Ascending aorta (tissue), 2 donors: ENCODE measurements around the gene FOSL1. TPM values are rescaled to one million over a fixed set of nuclear protein-coding genes. Genes with fewer than 3 reads are reported as not detected.

Experiments used
- DNase-seq, 2 donors: peaks; one replicate each; pipeline ENCODE4 v3.0.0-alpha.2; 2019; ENCODE audit warnings: low spot score in 2 of 2
- H3K27ac ChIP-seq, 2 donors: fragments of 200-600 bp; sonication (generic); one replicate each; pipeline ENCODE4 v1.5.1; 2016 to 2017; ENCODE audit warnings: mild to moderate bottlenecking in 1 of 2
- H3K27me3 ChIP-seq: fragments of 200-600 bp; sonication (generic); one replicate; pipeline ENCODE4 v1.5.1; 2017
- H3K36me3 ChIP-seq, 2 donors: fragments of 200-600 bp; sonication (generic); one replicate each; pipeline ENCODE4 v1.5.1; 2016
- H3K4me1 ChIP-seq, 2 donors: fragments of 200-600 bp; sonication (generic); one replicate each; pipeline ENCODE4 v1.5.1; 2016 to 2017; ENCODE audit warnings: mild to moderate bottlenecking in 1 of 2
- H3K4me3 ChIP-seq, 2 donors: fragments of 200-600 bp; sonication (generic); one replicate each; pipeline ENCODE4 v1.5.1; 2016 to 2017; ENCODE audit warnings: mild to moderate bottlenecking in 1 of 2
- H3K9me3 ChIP-seq, 2 donors: fragments of 200-600 bp; sonication (generic); one replicate each; pipeline ENCODE4 v1.5.1; 2016
- intact Hi-C: fragments of 100-400 bp; cut with DNase I; formaldehyde crosslinking; loops from one replicate; pipeline ENCODE4 v1.15.1; 2023
- total RNA-seq: library from RNA; depleted of rRNA; stranded (reverse); fragments of >200 nt; gene quantifications from one replicate; pipeline ENCODE4 v1.1.0, GENCODE V29; 2016
- TF ChIP-seq, protein P1 (sequence below), 3 experiments: fragments of 200-600 bp in 2 of 3; fragments of 450-650 bp in 1 of 3; sonication (generic) in 2 of 3; IDR thresholded peaks; one replicate each; pipeline ENCODE4 v1.5.1; 2016 to 2019; ENCODE audit warnings: antibody characterized with exemption in 3 of 3, mild to moderate bottlenecking in 1 of 3, moderate library complexity in 1 of 3

Gene FOSL1
- total RNA-seq, 1 donor from 2014 or later: 123 TPM

DNA sequence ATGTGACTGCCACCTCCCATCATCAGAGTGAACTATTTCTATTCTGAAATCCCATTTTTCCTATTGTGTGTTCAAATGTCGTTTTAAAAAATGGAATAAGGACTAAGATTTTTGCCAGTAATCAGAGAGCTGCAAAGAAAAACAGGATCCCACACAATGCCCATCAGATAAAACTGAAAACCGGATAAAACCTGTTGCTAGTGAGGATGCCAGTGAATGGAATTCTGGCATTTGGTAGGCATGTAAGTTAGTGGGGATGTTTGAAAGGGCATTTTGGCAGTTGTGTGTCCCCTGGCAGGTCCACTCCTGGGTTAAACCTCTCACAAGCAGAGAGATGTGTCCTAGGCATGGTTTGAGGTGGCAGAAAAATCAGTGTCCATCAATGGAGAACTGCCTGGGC lies 25.2 kb upstream of the FOSL1 start:
- H3K4me3 ChIP-seq: no peak overlapping the region
- no peak for DNase-seq
- TF ChIP-seq, protein P1, sequence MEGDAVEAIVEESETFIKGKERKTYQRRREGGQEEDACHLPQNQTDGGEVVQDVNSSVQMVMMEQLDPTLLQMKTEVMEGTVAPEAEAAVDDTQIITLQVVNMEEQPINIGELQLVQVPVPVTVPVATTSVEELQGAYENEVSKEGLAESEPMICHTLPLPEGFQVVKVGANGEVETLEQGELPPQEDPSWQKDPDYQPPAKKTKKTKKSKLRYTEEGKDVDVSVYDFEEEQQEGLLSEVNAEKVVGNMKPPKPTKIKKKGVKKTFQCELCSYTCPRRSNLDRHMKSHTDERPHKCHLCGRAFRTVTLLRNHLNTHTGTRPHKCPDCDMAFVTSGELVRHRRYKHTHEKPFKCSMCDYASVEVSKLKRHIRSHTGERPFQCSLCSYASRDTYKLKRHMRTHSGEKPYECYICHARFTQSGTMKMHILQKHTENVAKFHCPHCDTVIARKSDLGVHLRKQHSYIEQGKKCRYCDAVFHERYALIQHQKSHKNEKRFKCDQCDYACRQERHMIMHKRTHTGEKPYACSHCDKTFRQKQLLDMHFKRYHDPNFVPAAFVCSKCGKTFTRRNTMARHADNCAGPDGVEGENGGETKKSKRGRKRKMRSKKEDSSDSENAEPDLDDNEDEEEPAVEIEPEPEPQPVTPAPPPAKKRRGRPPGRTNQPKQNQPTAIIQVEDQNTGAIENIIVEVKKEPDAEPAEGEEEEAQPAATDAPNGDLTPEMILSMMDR (IDR thresholded peaks at IDR 0.05): no peak
- intact Hi-C loops: no loop called here
- H3K4me1 ChIP-seq: peaks cover 7 to 9% of the 10 kb centered on the region in 2 donors
- no peak overlapping the region for H3K27ac ChIP-seq
- peaks cover 12 to 20% of the 10 kb centered on the region in 2 donors for H3K36me3 ChIP-seq
- H3K9me3 ChIP-seq: no peaks in the 10 kb centered on the region
- no peaks in the 10 kb centered on the region for H3K27me3 ChIP-seq

DNA sequence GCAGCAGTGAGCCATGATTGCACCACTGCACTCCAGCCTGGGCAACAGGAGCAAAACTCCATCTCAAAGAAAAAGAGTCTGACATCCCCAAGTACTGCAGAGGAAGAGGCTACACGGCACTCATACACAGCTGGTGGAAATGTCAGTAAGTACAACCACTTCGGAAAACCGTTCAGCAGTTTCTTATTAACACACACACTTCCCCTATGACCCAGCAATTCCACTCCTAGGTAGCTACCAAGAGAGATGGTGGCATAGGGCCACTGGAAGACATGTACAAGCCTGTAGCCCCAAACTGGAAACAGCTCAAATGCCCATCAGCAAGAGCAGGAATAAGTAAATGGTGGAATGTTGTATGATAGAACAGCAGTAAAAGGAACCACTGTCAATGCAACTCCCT lies 22.4 kb upstream of the FOSL1 start:
- intact Hi-C loops: no loop called here

DNA sequence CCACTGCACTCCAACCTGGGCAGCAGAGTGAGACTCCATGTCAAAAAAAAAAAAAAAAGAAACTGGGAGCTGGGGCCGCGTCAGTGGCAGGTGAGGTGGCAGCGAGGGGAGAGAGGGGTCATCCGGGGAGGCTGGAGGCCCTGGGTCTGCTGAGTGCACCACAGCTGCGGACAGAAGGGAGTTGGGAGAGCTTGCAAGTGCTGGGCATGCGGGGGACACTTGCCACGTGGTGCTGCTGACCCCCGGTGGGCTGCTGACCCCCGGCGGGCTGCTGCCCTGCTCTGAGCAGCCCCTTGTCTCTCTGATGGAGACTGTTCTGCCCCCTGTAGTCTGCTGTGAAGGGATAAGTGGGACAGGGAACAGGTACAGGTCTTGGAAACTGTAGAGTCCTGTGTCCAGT lies 21.7 kb upstream of the FOSL1 start:
- no peak for DNase-seq
- H3K4me3 ChIP-seq: no peak overlapping the region
- no peaks in the 10 kb centered on the region for H3K9me3 ChIP-seq
- TF ChIP-seq, protein P1 (IDR thresholded peaks at IDR 0.05): no peak
- intact Hi-C loops: no loop called here
- no peak overlapping the region for H3K27ac ChIP-seq
- H3K27me3 ChIP-seq: no peaks in the 10 kb centered on the region
- peaks cover 12 to 20% of the 10 kb centered on the region in 2 donors for H3K36me3 ChIP-seq
- H3K4me1 ChIP-seq: peaks cover 24 to 26% of the 10 kb centered on the region in 2 donors

More for the DNA sequence above, 22.4 kb upstream of the FOSL1 start:
- Histone ChIP-seq H3K4me3 (no peak overlapping the region), H3K36me3 (peaks cover 12 to 20% of the 10 kb centered on the region in 2 donors), H3K9me3 (no peaks in the 10 kb centered on the region), H3K4me1 (peaks cover 17 to 20% of the 10 kb centered on the region in 2 donors), H3K27me3 (no peaks in the 10 kb centered on the region), H3K27ac (no peak overlapping the region)
- DNase-seq: no peak
- TF ChIP-seq, protein P1 (IDR thresholded peaks at IDR 0.05): no peak

DNA sequence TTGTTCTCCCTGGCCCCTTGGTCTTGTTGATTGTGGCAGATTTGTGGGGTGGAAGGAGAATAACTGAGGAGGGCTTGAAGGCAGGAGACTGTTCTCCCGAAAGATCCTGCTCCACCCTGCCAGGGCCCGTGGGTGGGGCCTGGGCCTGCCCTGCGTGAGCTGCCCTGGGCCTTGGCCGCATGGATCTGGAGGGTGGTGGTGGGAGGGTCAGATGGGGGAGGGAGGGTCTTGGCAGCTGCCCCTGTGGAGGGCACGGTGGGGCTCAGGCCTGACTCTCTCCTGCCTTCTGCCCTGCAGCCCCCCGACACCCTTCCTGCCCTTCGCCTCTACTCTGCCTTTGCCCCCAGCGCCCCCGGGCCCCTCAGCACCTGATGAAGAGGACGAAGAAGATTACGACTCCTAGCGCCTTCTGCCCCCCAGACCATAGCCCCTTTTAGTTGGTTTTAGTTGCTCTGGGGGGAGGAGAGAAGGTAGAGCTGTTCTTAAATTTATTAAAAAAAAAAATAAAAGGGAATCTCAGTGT lies 20.9 kb upstream of the FOSL1 start:
- no peaks in the 10 kb centered on the region for H3K9me3 ChIP-seq
- TF ChIP-seq, protein P1 (IDR thresholded peaks at IDR 0.05): no peak
- peak overlapping the region; percentile 0 to 88 for H3K4me3 ChIP-seq
- peaks cover 12 to 20% of the 10 kb centered on the region in 2 donors for H3K36me3 ChIP-seq
- H3K4me1 ChIP-seq: peaks cover 32 to 34% of the 10 kb centered on the region in 2 donors
- intact Hi-C loops: no loop called here
- no peaks in the 10 kb centered on the region for H3K27me3 ChIP-seq
- DNase-seq: no peak
- peak overlapping the region in 1 of 2 donors; percentile 6 for H3K27ac ChIP-seq

DNA sequence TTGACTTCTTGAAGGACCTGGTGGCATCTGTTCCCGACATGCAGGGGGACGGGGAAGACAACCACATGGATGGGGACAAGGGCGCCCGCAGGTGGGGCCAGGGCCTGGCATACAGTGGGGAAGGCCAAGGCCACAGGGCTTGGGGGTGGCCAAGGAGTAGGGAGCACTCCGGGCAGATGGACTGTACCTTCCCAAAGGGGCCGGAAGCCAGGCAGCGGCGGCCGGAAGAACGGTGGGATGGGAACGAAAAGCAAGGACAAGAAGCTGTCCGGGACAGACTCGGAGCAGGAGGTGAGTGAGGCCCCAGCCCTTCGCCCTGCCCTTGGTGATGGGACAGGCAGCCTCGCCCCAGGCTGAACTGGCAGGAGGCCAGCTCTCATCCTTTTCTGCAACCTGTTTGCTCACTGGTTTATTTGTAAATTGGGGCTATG lies 20.2 kb upstream of the FOSL1 start:
- intact Hi-C loops: no loop called here
- TF ChIP-seq, protein P1 (IDR thresholded peaks at IDR 0.05): no peak
- H3K27ac ChIP-seq: peak overlapping the region; percentile 6 to 87
- H3K27me3 ChIP-seq: no peaks in the 10 kb centered on the region
- H3K9me3 ChIP-seq: no peaks in the 10 kb centered on the region
- peaks cover 36 to 38% of the 10 kb centered on the region in 2 donors for H3K4me1 ChIP-seq
- DNase-seq: no peak
- H3K36me3 ChIP-seq: peaks cover 12 to 20% of the 10 kb centered on the region in 2 donors
- peak overlapping the region; percentile 79 to 88 for H3K4me3 ChIP-seq
